Vagina (tissue), 2 donors: ENCODE data around the gene PSTK. TPM values are rescaled to one million over a fixed set of nuclear protein-coding genes. Genes with fewer than 3 reads are reported as not detected.

Source experiments
- DNase-seq, 2 donors: peaks; one replicate each; pipeline ENCODE4 v3.0.0-alpha.2; 2017; ENCODE audit errors: extremely low spot score in 2 of 2
- H3K27ac ChIP-seq: fragments of 200-600 bp; sonication (generic); one replicate; pipeline ENCODE4 v1.5.1; 2019
- H3K27me3 ChIP-seq: fragments of 200-600 bp; sonication (generic); one replicate; pipeline ENCODE4 v1.5.1; 2019
- H3K36me3 ChIP-seq, 2 donors: fragments of 200-600 bp; sonication (generic); one replicate each; pipeline ENCODE4 v1.5.1; 2017 to 2019
- H3K4me1 ChIP-seq: fragments of 200-600 bp; sonication (generic); one replicate; pipeline ENCODE4 v1.5.1; 2019
- H3K4me3 ChIP-seq, 2 donors: fragments of 200-600 bp; sonication (generic); 1 replicate in 1 of 2; 2 replicates in 1 of 2; pipeline ENCODE4 v1.5.1; 2016 to 2019
- H3K9me3 ChIP-seq: fragments of 200-600 bp; sonication (generic); one replicate; pipeline ENCODE4 v1.5.1; 2019
- POLR2A ChIP-seq, 2 donors: fragments of 450-650 bp; IDR thresholded peaks; one replicate each; pipeline ENCODE4 v1.6.1; 2017; ENCODE audit warnings: antibody characterized with exemption in 2 of 2, mild to moderate bottlenecking in 2 of 2, moderate library complexity in 2 of 2
- POLR2AphosphoS5 ChIP-seq, 2 donors: sonication (generic); formaldehyde crosslinking; IDR thresholded peaks; one replicate each; pipeline ENCODE4 v1.9.0; 2017; ENCODE audit warnings: antibody characterized with exemption in 2 of 2, mild to moderate bottlenecking in 2 of 2, low read depth in 1 of 2; ENCODE audit not compliant: insufficient read depth in 1 of 2
- intact Hi-C: fragments of 100-400 bp; cut with DNase I; formaldehyde crosslinking; loops from one replicate; pipeline ENCODE4 v1.15.1; 2023
- total RNA-seq: library from RNA; depleted of rRNA; stranded (reverse); fragments of >200 nt; gene quantifications from one replicate; pipeline ENCODE4 v1.2.3, GENCODE V29; 2016
- TF ChIP-seq, protein P1 (sequence below), 3 experiments: fragments of 450-650 bp in 2 of 3; fragments of 200-600 bp in 1 of 3; sonication (generic) in 1 of 3; IDR thresholded peaks; one replicate each; pipeline ENCODE4 v1.5.1; 2017 to 2019; ENCODE audit warnings: antibody characterized with exemption in 3 of 3, mild to moderate bottlenecking in 2 of 3, moderate library complexity in 2 of 3

The PSTK gene
- total RNA-seq, 1 donor from 2014 or later = 8.6 TPM

- H3K4me3 ChIP-seq = no peak overlapping the region
- DNase-seq = no peak
- H3K27me3 ChIP-seq = no peaks in the 10 kb centered on the region
- H3K27ac ChIP-seq = no peak overlapping the region
- no peaks in the 10 kb centered on the region for H3K36me3 ChIP-seq
- H3K9me3 ChIP-seq = no peaks in the 10 kb centered on the region
- intact Hi-C loops = no loop called here
- TF ChIP-seq POLR2A (IDR thresholded peaks at IDR 0.05) = no peak
- TF ChIP-seq, protein P1, sequence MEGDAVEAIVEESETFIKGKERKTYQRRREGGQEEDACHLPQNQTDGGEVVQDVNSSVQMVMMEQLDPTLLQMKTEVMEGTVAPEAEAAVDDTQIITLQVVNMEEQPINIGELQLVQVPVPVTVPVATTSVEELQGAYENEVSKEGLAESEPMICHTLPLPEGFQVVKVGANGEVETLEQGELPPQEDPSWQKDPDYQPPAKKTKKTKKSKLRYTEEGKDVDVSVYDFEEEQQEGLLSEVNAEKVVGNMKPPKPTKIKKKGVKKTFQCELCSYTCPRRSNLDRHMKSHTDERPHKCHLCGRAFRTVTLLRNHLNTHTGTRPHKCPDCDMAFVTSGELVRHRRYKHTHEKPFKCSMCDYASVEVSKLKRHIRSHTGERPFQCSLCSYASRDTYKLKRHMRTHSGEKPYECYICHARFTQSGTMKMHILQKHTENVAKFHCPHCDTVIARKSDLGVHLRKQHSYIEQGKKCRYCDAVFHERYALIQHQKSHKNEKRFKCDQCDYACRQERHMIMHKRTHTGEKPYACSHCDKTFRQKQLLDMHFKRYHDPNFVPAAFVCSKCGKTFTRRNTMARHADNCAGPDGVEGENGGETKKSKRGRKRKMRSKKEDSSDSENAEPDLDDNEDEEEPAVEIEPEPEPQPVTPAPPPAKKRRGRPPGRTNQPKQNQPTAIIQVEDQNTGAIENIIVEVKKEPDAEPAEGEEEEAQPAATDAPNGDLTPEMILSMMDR (IDR thresholded peaks at IDR 0.05) = no peak
- peak in 1 of 2 donors; percentile 67 for TF ChIP-seq POLR2AphosphoS5 (IDR thresholded peaks at IDR 0.05; ENCODE audit: insufficient read depth in 1 of 2, low read depth in 1 of 2)
- H3K4me1 ChIP-seq = peaks cover 12% of the 10 kb centered on the region
Measured at GRCh38 chr10:123017421-123018165, 37.4 kb downstream of the PSTK start.

GRCh38 chr10:123018531-123018930 is 38.3 kb downstream of the PSTK start:
- H3K9me3 ChIP-seq = no peaks in the 10 kb centered on the region

DNA sequence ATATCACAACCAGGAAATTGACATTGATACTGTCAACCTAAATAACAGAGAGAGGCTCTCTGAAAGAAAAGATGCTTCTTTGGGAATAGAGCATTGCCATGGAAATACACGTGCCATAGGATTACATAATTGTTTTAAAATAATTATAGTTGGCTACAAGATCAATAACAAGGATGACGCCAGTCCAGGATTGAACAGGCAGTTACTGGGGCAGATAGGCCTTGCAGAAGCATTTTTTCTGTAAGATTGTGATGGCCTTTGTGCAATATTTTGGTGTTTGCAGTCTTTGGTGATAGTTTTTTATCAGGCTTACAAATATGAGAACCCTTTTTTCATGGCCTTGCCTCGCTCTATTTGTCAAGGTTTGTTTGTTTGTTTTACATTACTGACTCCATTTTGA is 39.1 kb downstream of the PSTK start:
- no peak for DNase-seq
- Histone ChIP-seq H3K27ac (no peak overlapping the region), H3K4me3 (no peak overlapping the region), H3K9me3 (no peaks in the 10 kb centered on the region), H3K4me1 (peaks cover 6% of the 10 kb centered on the region), H3K27me3 (no peaks in the 10 kb centered on the region), H3K36me3 (no peaks in the 10 kb centered on the region)
- no peak for TF ChIP-seq POLR2A (IDR thresholded peaks at IDR 0.05)
- TF ChIP-seq, protein P1 (IDR thresholded peaks at IDR 0.05) = no peak
- intact Hi-C loops = no loop called here

More at GRCh38 chr10:123018531-123018930, 38.3 kb downstream of the PSTK start:
- intact Hi-C loops = no loop called here
- no peak for TF ChIP-seq POLR2A (IDR thresholded peaks at IDR 0.05)
- TF ChIP-seq, protein P1 (IDR thresholded peaks at IDR 0.05) = no peak
- TF ChIP-seq POLR2AphosphoS5 (IDR thresholded peaks at IDR 0.05; ENCODE audit: insufficient read depth in 1 of 2, low read depth in 1 of 2) = no peak
- no peak for DNase-seq
- Histone ChIP-seq H3K4me3 (no peak overlapping the region), H3K4me1 (peaks cover 11% of the 10 kb centered on the region), H3K36me3 (no peaks in the 10 kb centered on the region), H3K27me3 (no peaks in the 10 kb centered on the region), H3K27ac (no peak overlapping the region)

- TF ChIP-seq POLR2A (IDR thresholded peaks at IDR 0.05) (no peak), POLR2AphosphoS5 (IDR thresholded peaks at IDR 0.05; ENCODE audit: insufficient read depth in 1 of 2, low read depth in 1 of 2) (no peak)
- TF ChIP-seq, protein P1 (IDR thresholded peaks at IDR 0.05) = no peak
- Histone ChIP-seq H3K36me3 (no peaks in the 10 kb centered on the region), H3K27me3 (no peaks in the 10 kb centered on the region), H3K9me3 (no peaks in the 10 kb centered on the region), H3K4me3 (no peak overlapping the region), H3K27ac (no peak overlapping the region), H3K4me1 (peaks cover 6% of the 10 kb centered on the region)
- intact Hi-C loops = no loop called here
- DNase-seq = no peak
Measured at GRCh38 chr10:123019941-123020703, 39.9 kb downstream of the PSTK start.

DNA sequence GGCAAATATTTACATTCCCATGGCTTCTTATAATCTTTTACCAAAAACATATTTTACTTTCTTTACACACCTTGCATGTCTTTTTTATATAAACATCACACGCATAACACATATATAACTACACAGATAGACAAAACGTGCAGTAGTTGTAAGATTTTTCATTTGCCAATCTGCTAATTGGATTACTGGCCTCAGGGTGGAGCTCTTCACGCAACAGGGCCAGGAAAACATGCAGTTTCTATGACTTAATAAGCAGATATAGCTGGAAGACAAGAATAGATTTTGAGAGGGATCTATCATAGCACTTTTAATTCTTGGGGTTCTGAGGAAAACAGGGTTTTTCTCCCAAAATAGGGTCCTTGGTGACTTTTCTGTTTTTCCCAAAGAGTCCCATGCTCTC is 41.3 kb downstream of the PSTK start:
- no peaks in the 10 kb centered on the region for H3K36me3 ChIP-seq
- intact Hi-C loops = no loop called here
- H3K4me1 ChIP-seq = peaks cover 6% of the 10 kb centered on the region
- no peaks in the 10 kb centered on the region for H3K9me3 ChIP-seq
- no peak overlapping the region for H3K4me3 ChIP-seq
- DNase-seq = no peak
- H3K27me3 ChIP-seq = no peaks in the 10 kb centered on the region
- no peak overlapping the region for H3K27ac ChIP-seq
- no peak for TF ChIP-seq POLR2AphosphoS5 (IDR thresholded peaks at IDR 0.05; ENCODE audit: insufficient read depth in 1 of 2, low read depth in 1 of 2)
- TF ChIP-seq POLR2A (IDR thresholded peaks at IDR 0.05) = no peak
- TF ChIP-seq, protein P1 (IDR thresholded peaks at IDR 0.05) = no peak
